Endothelial cell of umbilical vein (primary cell): ENCODE results near the gene TBC1D16. TPM values are rescaled to one million over a fixed set of nuclear protein-coding genes. Genes with fewer than 3 reads are reported as not detected.

Source experiments
- Bru-seq: library from RNA; stranded (reverse); fragments of 400-500 nt; gene quantifications from one replicate; lab custom pipeline; 2021; lab: Mats Ljungman, UMichigan
- BruChase-seq, 2 experiments: library from RNA; stranded (reverse); fragments of 400-500 nt; gene quantifications; one replicate each; lab custom pipeline; 2021; lab: Mats Ljungman, UMichigan
- BruUV-seq: library from RNA; stranded (reverse); fragments of 400-500 nt; replicated peaks from 2 replicates; lab custom pipeline; 2021; lab: Mats Ljungman, UMichigan
- CTCF ChIA-PET: fragments of 300-600, 350-600 bp; sonication (Branson Sonifier 250); formaldehyde crosslinking; loops from one replicate; lab custom pipeline; 2021; ENCODE audit warnings: antibody characterized with exemption, inconsistent platforms; lab: Charles Lee
- POLR2A ChIA-PET: fragments of 300-600, 350-600 bp; sonication (Branson Sonifier 250); formaldehyde crosslinking; loops from one replicate; lab custom pipeline; 2021; ENCODE audit warnings: antibody characterized with exemption, inconsistent platforms; lab: Charles Lee
- DNase-seq: peaks from one replicate; pipeline ENCODE4 v3.0.0-alpha.2; 2011; ENCODE audit warnings: low read depth, low spot score
- FAIRE-seq: peaks from 2 replicates; lab custom pipeline; 2011; peaks lifted over from hg19 to GRCh38; lab: Jason Lieb, UNC
- H2AFZ ChIP-seq: 2 replicates; pipeline ENCODE4 v1.6.0; 2012; ENCODE audit warnings: low read depth, low read length, control low read depth, inconsistent platforms
- H3K27ac ChIP-seq: 2 replicates; pipeline ENCODE4 v1.5.1; 2011; ENCODE audit warnings: low read depth, mild to moderate bottlenecking, control low read depth, low read length, moderate library complexity; ENCODE audit not compliant: insufficient read depth
- H3K27me3 ChIP-seq, 2 experiments: 2 replicates each; pipeline versions ENCODE4 v1.6.0 to v1.6.1; 2011; ENCODE audit warnings: low read length in 2 of 2, mixed read lengths in 1 of 2; ENCODE audit not compliant: control insufficient read depth in 2 of 2, insufficient read depth in 2 of 2
- H3K36me3 ChIP-seq, 2 experiments: 2 replicates in 1 of 2; 3 replicates in 1 of 2; pipeline ENCODE4 v1.5.1; 2011; ENCODE audit warnings: low read length in 2 of 2, mild to moderate bottlenecking in 1 of 2, moderate library complexity in 1 of 2; ENCODE audit not compliant: control insufficient read depth in 2 of 2, insufficient read depth in 2 of 2; ENCODE audit errors: extremely low read depth in 1 of 2
- H3K4me1 ChIP-seq: 3 replicates; pipeline ENCODE4 v1.5.1; 2011; ENCODE audit warnings: mild to moderate bottlenecking, low read length; ENCODE audit not compliant: control insufficient read depth, insufficient read depth; ENCODE audit errors: extremely low read depth
- H3K4me2 ChIP-seq: 2 replicates; pipeline ENCODE4 v1.6.1; 2011; ENCODE audit warnings: low read length, control low read depth, mixed read lengths; ENCODE audit not compliant: insufficient read depth
- H3K4me3 ChIP-seq, 3 experiments: fragments of 200-600 bp in 1 of 3; sonication (generic), shearing (Covaris generic) in 1 of 3; replicated peaks in 1 of 3; 2 replicates each; pipeline ENCODE4 v1.5.1; 2011 to 2016; ENCODE audit warnings: control low read depth in 3 of 3, low read length in 3 of 3, mild to moderate bottlenecking in 2 of 3, inconsistent platforms in 1 of 3, low read depth in 1 of 3, moderate library complexity in 1 of 3; ENCODE audit not compliant: insufficient read depth in 1 of 3
- H3K79me2 ChIP-seq: 2 replicates; pipeline ENCODE4 v1.6.0; 2012; ENCODE audit warnings: low read length, inconsistent platforms; ENCODE audit not compliant: control insufficient read depth, insufficient read depth
- H3K9ac ChIP-seq: replicated peaks from 2 replicates; pipeline ENCODE3; 2011; ENCODE audit warnings: low read length, control low read depth; ENCODE audit not compliant: insufficient read depth; ENCODE audit errors: extremely low read depth
- H3K9me1 ChIP-seq: replicated peaks from 3 replicates; pipeline ENCODE4 v1.6.0; 2011; ENCODE audit warnings: mild to moderate bottlenecking, low read length; ENCODE audit not compliant: control insufficient read depth, insufficient read depth; ENCODE audit errors: extremely low read depth
- H3K9me3 ChIP-seq: replicated peaks from 2 replicates; pipeline ENCODE4 v1.5.1; 2012; ENCODE audit warnings: low read length, inconsistent platforms; ENCODE audit not compliant: control insufficient read depth, insufficient read depth
- H4K20me1 ChIP-seq: replicated peaks from 2 replicates; pipeline ENCODE3; 2011; ENCODE audit warnings: mild to moderate bottlenecking, low read length; ENCODE audit not compliant: control insufficient read depth, insufficient read depth; ENCODE audit errors: extremely low read depth
- CTCF ChIP-seq, 2 donors: IDR thresholded peaks; 1 replicate in 1 of 2; 2 replicates in 1 of 2; pipeline ENCODE4 v1.5.1; 2011; ENCODE audit warnings: low read length in 2 of 2, mild to moderate bottlenecking in 2 of 2, moderate library complexity in 2 of 2, control low read depth in 1 of 2, inconsistent platforms in 1 of 2, low read depth in 1 of 2; ENCODE audit not compliant: insufficient read depth in 1 of 2; ENCODE audit errors: extremely low read depth in 1 of 2
- EZH2 ChIP-seq: IDR thresholded peaks from 2 replicates; pipeline ENCODE4 v1.6.1; 2012; ENCODE audit warnings: borderline replicate concordance, low read depth, mild to moderate bottlenecking, moderate library complexity, low read length, inconsistent platforms; ENCODE audit not compliant: severe bottlenecking
- FOS ChIP-seq: IDR thresholded peaks from 2 replicates; pipeline ENCODE4 v1.6.1; 2011; ENCODE audit warnings: mild to moderate bottlenecking, low read length, moderate library complexity, borderline replicate concordance; ENCODE audit not compliant: insufficient read depth
- GATA2 ChIP-seq: IDR thresholded peaks from 2 replicates; pipeline ENCODE4 v1.7.0; 2011; ENCODE audit warnings: low read depth, mild to moderate bottlenecking, moderate library complexity, mixed read lengths, low read length; ENCODE audit not compliant: insufficient read length, insufficient read depth
- POLR2A ChIP-seq: IDR thresholded peaks from 2 replicates; pipeline ENCODE4 v1.6.1; 2012; ENCODE audit warnings: low read depth, mild to moderate bottlenecking, control low read depth, low read length
- POLR2AphosphoS5 ChIP-seq: IDR thresholded peaks from 2 replicates; pipeline ENCODE4 v1.6.1; 2012; ENCODE audit warnings: low read depth, mild to moderate bottlenecking, control low read depth, low read length, moderate library complexity; ENCODE audit not compliant: insufficient read depth
- dilution Hi-C: fragments of 300-500 bp; cut with MboI; formaldehyde crosslinking; loops from one replicate; pipeline ENCODE4 v1.15.0; 2019; ENCODE audit warnings: low sequenced_read_pairs; ENCODE audit not compliant: extremely low pct_ligation_motif_present
- intact Hi-C: fragments of 100-400 bp; cut with micrococcal nuclease; formaldehyde crosslinking; loops from one replicate; pipeline ENCODE4 v1.10.0; 2022
- long read RNA-seq: library from polyadenylated mRNA; stranded (forward); transcript quantifications from one replicate; pipeline ENCODE4 v2.0.0, GENCODE V29; 2021
- polyA minus RNA-seq, 3 experiments: library from RNA; depleted of rRNA, polyadenylated mRNA; stranded (reverse); fragments of >200 nt; gene quantifications; 1 replicate in 1 of 3; 2 replicates in 2 of 3; pipeline ENCODE4 v1.2.3, GENCODE V29; 2011
- polyA plus RNA-seq, 4 experiments: library from polyadenylated mRNA; depleted of rRNA in 3 of 4; stranded (reverse) in 3 of 4; unstranded in 1 of 4; fragments of >200 nt; gene quantifications; 2 replicates each; pipeline versions ENCODE4 v1.2.1 to v1.2.3, GENCODE V29; 2011 to 2012; ENCODE audit warnings: missing spikeins in 1 of 4
- total RNA-seq: library from RNA; stranded (reverse); gene quantifications from 2 replicates; pipeline ENCODE4 v1.2.3, GENCODE V29; 2021

The TBC1D16 gene, protein sequence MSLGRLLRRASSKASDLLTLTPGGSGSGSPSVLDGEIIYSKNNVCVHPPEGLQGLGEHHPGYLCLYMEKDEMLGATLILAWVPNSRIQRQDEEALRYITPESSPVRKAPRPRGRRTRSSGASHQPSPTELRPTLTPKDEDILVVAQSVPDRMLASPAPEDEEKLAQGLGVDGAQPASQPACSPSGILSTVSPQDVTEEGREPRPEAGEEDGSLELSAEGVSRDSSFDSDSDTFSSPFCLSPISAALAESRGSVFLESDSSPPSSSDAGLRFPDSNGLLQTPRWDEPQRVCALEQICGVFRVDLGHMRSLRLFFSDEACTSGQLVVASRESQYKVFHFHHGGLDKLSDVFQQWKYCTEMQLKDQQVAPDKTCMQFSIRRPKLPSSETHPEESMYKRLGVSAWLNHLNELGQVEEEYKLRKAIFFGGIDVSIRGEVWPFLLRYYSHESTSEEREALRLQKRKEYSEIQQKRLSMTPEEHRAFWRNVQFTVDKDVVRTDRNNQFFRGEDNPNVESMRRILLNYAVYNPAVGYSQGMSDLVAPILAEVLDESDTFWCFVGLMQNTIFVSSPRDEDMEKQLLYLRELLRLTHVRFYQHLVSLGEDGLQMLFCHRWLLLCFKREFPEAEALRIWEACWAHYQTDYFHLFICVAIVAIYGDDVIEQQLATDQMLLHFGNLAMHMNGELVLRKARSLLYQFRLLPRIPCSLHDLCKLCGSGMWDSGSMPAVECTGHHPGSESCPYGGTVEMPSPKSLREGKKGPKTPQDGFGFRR
- 48.6 and 50.9 TPM in 2 replicates for total RNA-seq
- polyA plus RNA-seq: 11.8 and 12.9 TPM in 2 replicates
- 17.0 and 18.8 TPM in 2 replicates for polyA plus RNA-seq (2011; cell fraction: cytosol; rRNA removed)
- 27.8 and 33.2 TPM in 2 replicates for polyA plus RNA-seq (2011; cell fraction: nucleus; rRNA removed)
- polyA plus RNA-seq (2012): 42.3 and 56.7 TPM in 2 replicates
- 39.8 and 45.3 TPM in 2 replicates for polyA minus RNA-seq
- polyA minus RNA-seq (2011; cell fraction: cytosol; rRNA and poly(A)+ RNA removed): 3.7 TPM
- 20.3 and 27.9 TPM in 2 replicates for polyA minus RNA-seq (2011; cell fraction: nucleus; rRNA and poly(A)+ RNA removed)
- percentile 62 among the genes with signal in this experiment for Bru-seq, nascent RNA
- BruChase-seq, experiment 1, labeled RNA remaining after a 6-hour chase: percentile 75 among the genes with signal in this experiment
- BruChase-seq, experiment 2, labeled RNA remaining after a 2-hour chase: percentile 71 among the genes with signal in this experiment
- long read RNA-seq, partial matches to known transcripts: 2 of 50 reads
- long read RNA-seq, other reads (novel, unspliced or antisense): 48 of 50 reads

- peak within 1 kb of the TSS; percentile 80 for H2AFZ ChIP-seq
- CTCF ChIA-PET: interaction anchor here (1.2 to 3.3 kb wide), 2 partner anchors 27 to 66 kb away, joined by 3 to 20 read pairs; partner anchors contain the start of gene GAA
- dilution Hi-C loops (no loop called here), intact Hi-C loops (loop anchor here (1.0 kb wide), 1 partner anchor 27 kb away; no protein-coding TSS in a partner anchor)
- no peaks in the 10 kb centered on the region for H3K9me3 ChIP-seq
- H3K4me1 ChIP-seq: peaks cover 7% of the 10 kb centered on the region
- H3K36me3 ChIP-seq: no peaks in the 10 kb centered on the region
- H3K27ac ChIP-seq: peak within 1 kb of the TSS; percentile 71
- DNase-seq (no peak), FAIRE-seq (no peak)
- peak within 1 kb of the TSS; percentile 59 to 86 (median 76) for H3K4me3 ChIP-seq
- BruUV-seq: no TSS peak
- H4K20me1 ChIP-seq: no peaks in the 10 kb centered on the region
- POLR2A ChIA-PET: no interaction called here
- H3K9me1 ChIP-seq: no peaks in the 10 kb centered on the region
- H3K27me3 ChIP-seq: no peaks in the 10 kb centered on the region
- peak within 1 kb of the TSS; percentile 80 for H3K9ac ChIP-seq
- TF ChIP-seq POLR2A: peak; percentile 69
- TF ChIP-seq EZH2: no peak
- peak; percentile 74 for TF ChIP-seq POLR2AphosphoS5
- TF ChIP-seq CTCF (IDR thresholded peaks at IDR 0.05; ENCODE audit: extremely low read depth in 1 of 2, insufficient read depth in 1 of 2, low read depth in 1 of 2, low read length in 2 of 2): no peak
- no peak for TF ChIP-seq GATA2
- TF ChIP-seq FOS: no peak
- H3K4me2 ChIP-seq: peak within 1 kb of the TSS; percentile 84
- H3K79me2 ChIP-seq: peaks cover 32% of the 10 kb centered on the region
Observed at GRCh38 chr17:80035687-80035936, at the start of gene TBC1D16. Gene TBC1D16 (minus strand): TSS chr17:80035872. CDS start chr17:80013547, 22,325 bp downstream.
